ENCODE results near the gene CCNB3.
"Not testable (repeated sequence)": the region's sequence is repeated elsewhere in the genome, so short reads cannot be mapped to it uniquely, and the experiment has no call there.

CCNB3 gene

GRCh38 chrX:50204364-50204899 is at the start of gene CCNB3:
Gene CCNB3 (plus strand): TSS chrX:50204765. CDS start chrX:50285164, 80,399 bp downstream.
- DNase-seq (ENCODE audit: extremely low read depth in 1 of 2, low read depth in 1 of 2) = peak; percentile 26 to 33

GRCh38 chrX:50157545-50158135 is 46.9 kb upstream of the CCNB3 start:
- DNase-seq (ENCODE audit: extremely low read depth in 1 of 2, low read depth in 1 of 2) = no peak

- DNase-seq (ENCODE audit: extremely low read depth in 1 of 2, low read depth in 1 of 2) = no peak
Observed at GRCh38 chrX:50158593-50158992, 46.0 kb upstream of the CCNB3 start.

- no peak for DNase-seq (ENCODE audit: extremely low read depth in 1 of 2, low read depth in 1 of 2)
Observed at GRCh38 chrX:50161127-50161526, 43.4 kb upstream of the CCNB3 start.

- no peak for DNase-seq (ENCODE audit: extremely low read depth in 1 of 2, low read depth in 1 of 2)
Observed at GRCh38 chrX:50165727-50166126, 38.8 kb upstream of the CCNB3 start.

- DNase-seq (ENCODE audit: extremely low read depth in 1 of 2, low read depth in 1 of 2) = no peak
Observed at GRCh38 chrX:50167366-50167765, 37.2 kb upstream of the CCNB3 start.

GRCh38 chrX:50168241-50168687 is 36.3 kb upstream of the CCNB3 start:
- no peak for DNase-seq (ENCODE audit: extremely low read depth in 1 of 2, low read depth in 1 of 2)

- no peak for DNase-seq (ENCODE audit: extremely low read depth in 1 of 2, low read depth in 1 of 2)
Observed at GRCh38 chrX:50169717-50170116, 34.8 kb upstream of the CCNB3 start.

- DNase-seq (ENCODE audit: extremely low read depth in 1 of 2, low read depth in 1 of 2) = no peak
Observed at GRCh38 chrX:50180073-50180940, 24.3 kb upstream of the CCNB3 start.

- no peak for DNase-seq (ENCODE audit: extremely low read depth in 1 of 2, low read depth in 1 of 2)
Observed at GRCh38 chrX:50183891-50184290, 20.7 kb upstream of the CCNB3 start.

GRCh38 chrX:50188859-50189600 is 15.5 kb upstream of the CCNB3 start:
- DNase-seq (ENCODE audit: extremely low read depth in 1 of 2, low read depth in 1 of 2) = no peak

GRCh38 chrX:50198348-50198747 is 6.2 kb upstream of the CCNB3 start:
- no peak for DNase-seq (ENCODE audit: extremely low read depth in 1 of 2, low read depth in 1 of 2)

GRCh38 chrX:50200907-50201306 is 3.7 kb upstream of the CCNB3 start, which contains the start of gene AKAP4:
Gene AKAP4 (minus strand): TSS chrX:50201007. CDS start chrX:50200889, 118 bp downstream.
- no peak for DNase-seq (ENCODE audit: extremely low read depth in 1 of 2, low read depth in 1 of 2)

- no peak for DNase-seq (ENCODE audit: extremely low read depth in 1 of 2, low read depth in 1 of 2)
Observed at GRCh38 chrX:50202539-50202938, 2.0 kb upstream of the CCNB3 start.

GRCh38 chrX:50206753-50207152 is 2.2 kb downstream of the CCNB3 start:
- no peak for DNase-seq (ENCODE audit: extremely low read depth in 1 of 2, low read depth in 1 of 2)

GRCh38 chrX:50211510-50211909 is 6.9 kb downstream of the CCNB3 start:
- DNase-seq (ENCODE audit: extremely low read depth in 1 of 2, low read depth in 1 of 2) = no peak

GRCh38 chrX:50281253-50281652 is 76.7 kb downstream of the CCNB3 start:
- no peak for DNase-seq (ENCODE audit: extremely low read depth in 1 of 2, low read depth in 1 of 2)

GRCh38 chrX:50327235-50327634 is 122.7 kb downstream of the CCNB3 start:
- DNase-seq (ENCODE audit: extremely low read depth in 1 of 2, low read depth in 1 of 2) = no peak

GRCh38 chrX:50332668-50333067 is 128.1 kb downstream of the CCNB3 start:
- not testable (repeated sequence) for DNase-seq (ENCODE audit: extremely low read depth in 1 of 2, low read depth in 1 of 2)

- DNase-seq (ENCODE audit: extremely low read depth in 1 of 2, low read depth in 1 of 2) = no peak
Observed at GRCh38 chrX:50333308-50333707, 128.7 kb downstream of the CCNB3 start.

- no peak for DNase-seq (ENCODE audit: extremely low read depth in 1 of 2, low read depth in 1 of 2)
Observed at GRCh38 chrX:50343917-50344316, 139.4 kb downstream of the CCNB3 start.
